ENCODE results near the gene BAIAP2. TPM values are rescaled to one million over a fixed set of nuclear protein-coding genes. Genes with fewer than 3 reads are reported as not detected.
"Not testable (repeated sequence)": the region's sequence is repeated elsewhere in the genome, so short reads cannot be mapped to it uniquely, and the experiment has no call there.

The BAIAP2 gene
- total RNA-seq, 1 donor from 2014 or later, result 19.2 TPM

DNA sequence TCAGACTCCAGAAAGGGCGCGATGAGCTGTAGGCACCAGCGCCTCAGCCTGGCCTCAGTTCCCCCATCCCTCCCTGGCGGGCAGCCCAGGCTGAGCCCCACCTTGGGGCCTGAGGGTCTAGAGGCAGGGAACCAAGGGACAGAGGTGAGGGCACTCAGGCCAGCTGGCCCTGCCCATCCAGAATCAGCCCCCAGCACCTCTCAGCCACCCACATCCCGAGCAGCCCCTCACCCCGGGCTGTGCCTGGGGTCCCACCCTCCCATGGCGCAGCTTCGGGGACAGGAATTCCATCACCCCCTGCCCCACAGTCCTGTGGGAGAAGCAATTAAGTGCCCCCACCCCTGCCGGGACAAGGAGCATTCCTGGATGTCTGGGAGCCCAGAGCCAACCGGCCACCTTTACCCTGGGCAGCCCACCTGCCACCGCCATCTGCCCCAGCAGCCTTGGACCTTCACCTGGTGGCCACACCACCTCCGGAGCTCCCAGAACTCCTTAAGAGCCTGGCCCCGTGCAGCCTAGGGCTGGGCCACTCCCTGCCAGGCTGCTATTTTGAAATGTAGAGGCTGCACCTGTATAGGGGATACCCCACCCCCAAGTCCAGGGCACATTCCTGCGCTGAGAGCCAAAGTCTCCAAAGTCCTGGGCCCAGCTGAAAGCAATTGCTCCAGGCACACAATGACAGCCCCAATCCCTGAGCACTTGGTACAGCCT is 96.7 kb downstream of the BAIAP2 start:
- FAIRE-seq (no peak), DNase-seq (ENCODE audit: low spot score in 2 of 2) (peak in 1 of 2 donors; percentile 37)

DNA sequence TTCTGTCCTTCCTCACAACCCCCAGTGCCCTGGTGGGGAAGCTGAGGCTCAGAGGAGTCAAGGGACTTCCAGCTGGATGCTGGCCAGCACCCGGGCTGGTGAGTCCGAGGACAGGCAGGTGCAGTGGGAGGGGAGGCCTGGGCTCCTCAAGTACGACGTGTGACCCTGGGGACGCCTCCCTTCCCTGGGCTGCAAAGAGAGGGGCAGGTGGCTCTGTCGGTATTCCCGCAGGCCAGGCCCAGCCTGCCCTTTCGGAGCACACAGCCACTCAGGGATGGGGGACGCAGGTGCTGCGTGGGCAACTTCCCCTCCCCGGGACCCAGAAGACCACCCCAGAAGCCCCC is 97.2 kb downstream of the BAIAP2 start:
- no peak for FAIRE-seq

DNA sequence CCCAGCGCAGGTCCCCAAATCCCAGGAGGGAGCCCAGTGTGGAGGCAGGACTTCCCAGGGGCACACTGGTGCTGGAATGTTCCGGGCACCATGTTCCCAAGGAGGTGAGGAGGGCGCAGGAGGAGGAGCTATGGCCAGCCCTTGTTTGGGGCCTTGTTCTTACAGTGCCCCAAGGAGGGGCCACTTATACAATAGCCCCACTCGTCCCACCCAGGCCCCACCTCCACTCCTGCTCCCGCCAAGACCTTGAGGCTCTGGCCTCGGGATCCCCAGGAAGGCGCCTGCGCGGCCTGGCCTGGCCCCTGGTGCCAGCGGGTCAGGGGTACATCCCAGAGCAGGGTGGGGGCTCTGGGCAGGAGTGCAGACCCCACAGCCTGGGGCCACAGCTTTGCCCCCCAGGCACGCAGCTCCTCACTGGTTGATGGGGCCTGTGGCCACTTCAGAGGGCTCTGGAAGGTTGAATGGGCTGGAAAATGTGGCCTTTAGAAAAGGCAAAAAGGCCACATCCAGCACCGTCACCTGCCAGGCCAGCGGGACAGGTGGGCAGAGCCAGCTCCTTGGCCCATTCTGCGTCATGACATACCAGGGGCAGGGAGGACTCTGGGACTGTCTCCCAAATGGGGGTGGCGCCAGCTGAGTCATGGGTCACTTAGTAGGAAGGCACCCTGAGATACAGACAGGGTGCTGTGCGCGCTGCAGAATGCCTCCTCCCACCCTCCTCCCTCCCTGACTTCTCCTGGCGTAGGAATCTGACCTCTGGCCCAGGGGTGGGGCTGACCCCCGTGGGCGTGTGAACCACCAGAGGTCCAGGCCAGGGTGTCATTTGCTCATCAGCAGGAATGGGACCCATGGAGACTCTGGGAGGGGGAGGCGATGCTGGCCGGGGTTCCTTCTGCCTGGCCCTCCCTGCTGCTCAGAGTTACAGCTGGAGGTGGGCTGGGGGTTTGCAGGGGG is 98.1 kb downstream of the BAIAP2 start:
- DNase-seq (ENCODE audit: low spot score in 2 of 2) (peak in 1 of 2 donors; percentile 45), FAIRE-seq (no peak)

More for the DNA sequence above, 97.2 kb downstream of the BAIAP2 start:
- no peak for DNase-seq (ENCODE audit: low spot score in 2 of 2)

DNA sequence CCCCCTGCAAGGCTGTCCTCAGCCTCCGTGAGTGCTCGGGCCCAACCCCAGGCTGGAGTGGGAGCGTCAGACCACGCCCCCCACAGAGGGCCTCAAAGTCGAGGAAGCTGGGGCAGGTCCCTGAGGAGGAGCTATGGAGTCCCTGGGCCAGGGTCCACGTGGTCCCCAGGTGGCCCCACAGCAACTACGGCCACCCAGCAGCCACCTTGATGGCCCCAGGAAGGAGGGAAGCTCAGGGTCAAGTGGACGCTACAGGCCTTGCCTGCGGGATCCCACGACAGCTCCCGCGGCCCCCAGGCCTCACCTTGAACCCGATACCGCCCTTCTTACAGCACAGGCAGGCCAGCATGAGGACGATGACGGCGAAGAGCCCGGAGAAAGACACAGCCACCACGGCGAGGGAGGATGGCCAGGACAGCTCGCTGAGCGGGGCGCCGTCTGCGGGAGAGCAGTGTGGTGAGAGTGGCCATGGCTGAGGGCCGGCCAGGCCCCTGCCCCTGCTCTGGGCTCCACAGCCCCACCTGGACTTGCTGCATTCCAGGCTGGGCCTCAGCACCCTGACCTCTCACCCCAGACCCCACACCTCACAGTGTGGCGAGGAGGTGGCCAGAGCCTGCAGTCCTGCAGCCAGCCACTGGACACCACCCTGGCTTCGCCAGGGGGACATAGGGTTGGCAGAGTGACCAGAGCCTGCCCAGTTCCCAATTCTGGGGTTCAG is 99.3 kb downstream of the BAIAP2 start:
- DNase-seq (ENCODE audit: low spot score in 2 of 2), result no peak
- FAIRE-seq, result no peak

DNA sequence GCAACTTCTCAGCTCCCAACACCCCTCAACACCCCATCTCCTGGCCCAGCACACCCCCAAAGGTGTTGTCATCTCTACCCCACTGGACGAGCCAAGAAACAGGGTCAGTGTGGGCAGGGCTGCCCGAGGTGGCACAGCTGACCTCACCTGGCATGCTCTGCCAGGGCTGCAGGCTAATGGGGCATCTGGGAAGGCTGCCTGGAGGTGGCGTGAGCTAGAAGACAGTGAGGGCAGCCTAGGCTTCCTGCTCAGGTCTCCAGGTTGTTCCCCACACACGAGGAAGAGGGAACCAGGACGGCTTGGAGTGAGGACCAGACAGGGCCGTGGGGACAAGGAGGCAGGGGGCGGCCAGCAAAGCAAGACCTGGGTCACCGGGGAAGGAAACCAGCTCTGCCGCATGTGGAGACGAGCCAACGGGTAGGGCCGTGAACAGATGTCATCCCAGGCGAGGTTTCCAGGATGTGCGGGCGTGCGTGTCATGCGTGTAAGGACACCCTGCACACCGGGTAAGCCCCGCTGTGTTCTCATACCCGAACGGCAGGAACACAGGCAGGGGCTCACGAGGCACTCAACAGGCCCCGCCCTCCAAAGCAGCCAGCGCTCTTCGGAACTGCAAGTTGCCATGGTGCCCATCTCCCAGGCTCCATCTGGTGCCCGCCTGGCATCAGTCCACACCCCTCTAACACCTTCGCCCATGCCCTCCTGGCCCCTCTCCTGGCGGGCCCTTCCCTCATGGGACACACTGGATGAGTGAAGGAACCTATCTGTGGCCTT is 100.7 kb downstream of the BAIAP2 start:
- DNase-seq (ENCODE audit: low spot score in 2 of 2), result peak; percentile 55 to 74
- no peak for FAIRE-seq

DNA sequence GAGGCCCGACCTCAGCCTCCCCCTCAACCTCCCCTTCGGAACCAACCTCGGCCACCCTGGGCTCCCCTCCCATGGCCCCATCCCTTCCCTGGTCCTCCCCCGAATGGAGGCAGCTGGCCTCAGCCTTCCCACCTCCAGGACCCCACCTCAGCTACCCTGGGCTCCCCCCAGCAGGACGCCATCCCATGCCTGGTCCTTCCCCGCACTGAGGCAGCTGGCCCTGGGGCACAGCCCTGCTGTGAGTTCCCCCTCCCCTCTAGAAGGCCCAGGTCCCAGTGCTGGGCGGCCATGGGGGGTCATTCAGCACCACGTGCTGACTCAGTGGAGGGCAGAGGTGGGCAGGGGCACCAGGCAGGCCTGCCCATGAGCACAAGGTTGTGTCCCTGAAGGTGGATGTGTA is 101.4 kb downstream of the BAIAP2 start:
- DNase-seq (ENCODE audit: low spot score in 2 of 2) (no peak), FAIRE-seq (no peak)

DNA sequence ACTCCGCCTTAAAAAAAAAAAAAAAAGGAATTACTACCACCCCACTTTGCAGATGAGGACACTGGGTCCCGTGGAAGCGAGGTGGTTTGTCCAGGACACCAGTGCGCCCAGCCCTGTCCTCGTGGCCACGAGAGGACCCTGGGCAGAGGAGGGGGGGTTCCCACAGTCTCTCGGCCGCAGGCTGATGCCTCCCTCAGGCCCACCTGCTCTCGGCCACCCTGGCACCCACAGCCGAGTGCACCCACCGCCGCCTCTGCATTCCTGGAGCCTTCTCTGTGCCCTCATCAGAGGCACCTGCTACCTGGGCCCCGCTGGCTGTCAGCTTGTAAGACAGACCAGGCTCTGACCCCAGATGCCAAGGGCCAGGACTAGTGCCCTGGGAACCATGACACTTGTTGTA is 102.3 kb downstream of the BAIAP2 start:
- DNase-seq (ENCODE audit: low spot score in 2 of 2) (no peak), FAIRE-seq (no peak)

DNA sequence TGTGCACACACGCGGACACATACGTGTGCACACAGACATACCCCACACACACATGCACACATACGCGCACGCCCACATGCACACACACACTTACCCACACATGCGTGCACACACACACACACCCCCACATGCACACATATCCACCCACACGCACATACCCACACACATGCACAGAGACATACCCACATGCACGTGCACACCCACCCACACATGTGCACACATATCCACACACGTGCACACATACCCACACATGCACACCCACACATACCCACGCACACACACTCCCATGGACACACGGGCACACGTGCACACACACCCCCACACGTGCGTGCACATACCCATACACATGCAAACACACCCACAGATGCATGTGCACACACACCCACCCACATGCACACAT is 103.1 kb downstream of the BAIAP2 start:
- no peak for FAIRE-seq
- DNase-seq (ENCODE audit: low spot score in 2 of 2), result no peak

DNA sequence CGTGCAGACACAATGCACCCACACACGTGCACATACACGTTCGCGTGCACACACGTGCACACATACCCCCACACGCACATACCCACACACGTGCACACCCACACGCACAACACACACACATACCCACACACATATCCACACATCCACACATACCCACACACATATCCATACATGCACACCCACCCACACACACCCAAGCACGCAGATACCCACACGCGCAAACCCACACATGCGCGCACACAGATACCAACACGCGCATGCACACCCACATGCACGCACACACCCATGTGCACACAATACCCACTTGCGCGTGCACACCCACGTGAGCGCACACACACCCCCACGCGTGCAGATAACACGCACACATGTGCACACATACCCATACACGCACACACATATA is 103.5 kb downstream of the BAIAP2 start:
- FAIRE-seq (no peak), DNase-seq (ENCODE audit: low spot score in 2 of 2) (no peak)

DNA sequence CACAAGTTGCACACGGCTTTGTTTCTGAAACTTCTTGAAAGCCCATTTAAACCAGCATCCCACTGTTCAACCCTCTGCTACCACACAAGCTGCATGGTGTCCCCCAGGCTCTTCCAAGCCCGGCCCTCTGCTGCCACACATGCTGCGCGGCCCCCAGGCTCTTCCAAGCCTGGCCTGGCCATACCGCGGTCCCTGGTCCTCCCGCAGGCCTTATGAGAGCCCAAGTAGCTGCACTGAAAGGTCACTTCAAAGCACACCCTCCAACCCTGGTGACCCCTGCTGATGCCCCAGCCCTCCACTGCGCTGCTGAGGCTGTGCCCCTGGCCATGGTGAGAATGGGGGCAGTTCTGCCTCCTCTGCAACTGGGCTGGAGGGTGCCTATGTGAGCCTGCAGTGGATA is 104.5 kb downstream of the BAIAP2 start:
- no peak for DNase-seq (ENCODE audit: low spot score in 2 of 2)

DNA sequence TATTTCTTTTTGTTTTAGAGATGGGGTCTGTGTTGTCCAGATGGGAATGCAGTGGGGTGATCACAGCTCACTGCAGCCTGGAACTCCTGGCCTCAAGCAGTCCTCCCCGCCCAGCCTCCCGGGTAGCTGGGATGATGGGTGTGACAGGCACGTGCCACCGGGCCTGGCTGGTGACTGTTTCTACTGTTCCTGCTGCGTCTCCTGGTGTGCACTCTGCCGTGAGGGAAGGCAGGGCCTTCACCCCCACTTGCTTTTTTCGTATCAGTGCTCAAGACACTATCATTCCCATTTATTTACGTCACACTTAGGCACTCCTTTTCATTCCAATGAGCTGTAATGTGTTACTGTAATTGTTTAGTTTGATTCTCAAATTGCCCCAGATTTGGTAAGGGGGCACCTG is 105.1 kb downstream of the BAIAP2 start:
- FAIRE-seq (no peak), DNase-seq (ENCODE audit: low spot score in 2 of 2) (no peak)

More for the DNA sequence above, 104.5 kb downstream of the BAIAP2 start:
- FAIRE-seq, result no peak

DNA sequence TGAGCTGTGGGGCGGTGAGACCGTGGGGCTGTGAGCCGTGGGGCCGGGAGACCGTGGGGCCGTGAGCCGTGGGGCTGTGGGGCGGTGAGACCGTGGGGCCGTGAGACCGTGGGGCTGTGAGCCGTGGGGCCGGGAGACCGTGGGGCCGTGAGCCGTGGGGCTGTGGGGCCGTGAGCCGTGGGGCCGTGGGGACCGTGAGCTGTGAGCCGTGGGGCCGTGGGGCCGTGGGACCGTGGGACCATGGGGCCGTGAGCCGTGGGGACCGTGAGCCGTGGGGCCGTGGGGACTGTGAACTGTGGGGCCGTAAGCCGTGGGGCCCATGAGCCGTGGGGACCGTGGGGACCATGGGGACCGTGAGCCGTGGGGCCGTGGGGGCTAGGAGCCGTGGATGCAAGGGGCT is 105.7 kb downstream of the BAIAP2 start:
- DNase-seq (ENCODE audit: low spot score in 2 of 2) (no peak), FAIRE-seq (no peak)

DNA sequence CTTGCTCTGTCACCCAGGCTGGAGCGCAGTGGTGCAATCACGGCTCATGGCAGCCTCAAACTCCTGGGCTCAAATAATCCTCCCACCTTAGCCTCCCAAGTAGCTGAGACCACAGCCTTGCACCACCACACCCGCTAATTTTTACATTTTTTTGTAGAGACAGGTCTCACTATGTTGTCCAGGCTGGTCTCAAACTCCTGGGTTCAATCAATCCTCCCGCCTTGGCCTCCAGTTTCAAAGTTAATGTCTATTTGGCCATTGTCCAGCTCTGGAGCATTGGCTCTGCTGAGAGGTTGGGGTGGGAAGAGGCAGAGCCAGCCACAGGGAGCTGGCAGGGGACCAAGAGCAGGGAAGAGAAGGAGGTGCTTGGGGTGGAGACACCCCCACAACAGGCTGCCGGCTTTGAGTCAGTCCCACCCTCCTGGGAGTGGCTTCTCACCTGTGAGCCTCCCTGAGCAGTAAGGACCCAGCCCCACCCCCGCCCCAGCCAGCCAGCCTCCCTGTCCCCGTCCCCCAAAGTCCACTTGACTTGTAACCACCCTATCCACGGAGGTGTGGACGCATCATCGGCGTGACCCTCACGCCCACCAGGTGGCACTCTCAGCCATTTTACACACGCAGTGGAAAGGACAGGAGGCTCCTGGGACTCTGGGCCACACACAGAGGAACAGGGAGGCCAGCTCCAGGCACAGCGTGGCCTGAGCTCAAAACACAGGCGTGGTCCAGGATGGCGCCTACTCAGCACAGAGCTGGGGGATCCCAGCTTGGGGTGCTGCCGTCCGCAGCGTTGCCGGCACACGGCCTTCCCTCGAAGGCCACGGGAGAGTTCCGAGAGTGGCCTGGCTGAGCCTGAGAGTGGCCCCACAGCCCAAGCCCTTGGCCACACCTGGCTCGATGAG is 107.6 kb downstream of the BAIAP2 start:
- no peak for FAIRE-seq
- peak; percentile 81 to 82 for DNase-seq (ENCODE audit: low spot score in 2 of 2)

DNA sequence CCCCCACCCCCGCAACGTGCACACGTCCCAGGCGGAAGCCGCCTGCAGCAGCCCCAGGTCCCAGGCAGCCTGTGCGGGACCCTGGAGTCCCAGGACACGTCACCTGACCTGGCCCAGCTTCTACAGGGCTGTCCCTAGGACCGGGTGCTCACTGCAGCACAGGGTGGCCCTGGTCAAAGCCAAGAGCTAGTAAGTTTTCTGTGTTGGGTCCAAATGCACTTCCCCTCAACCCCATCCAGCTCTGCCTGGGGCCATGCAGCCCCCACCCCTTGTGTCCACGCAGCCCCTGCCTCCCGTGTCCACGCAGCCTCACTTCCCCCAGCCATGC is 108.2 kb downstream of the BAIAP2 start:
- DNase-seq (ENCODE audit: low spot score in 2 of 2) (no peak), FAIRE-seq (no peak)

DNA sequence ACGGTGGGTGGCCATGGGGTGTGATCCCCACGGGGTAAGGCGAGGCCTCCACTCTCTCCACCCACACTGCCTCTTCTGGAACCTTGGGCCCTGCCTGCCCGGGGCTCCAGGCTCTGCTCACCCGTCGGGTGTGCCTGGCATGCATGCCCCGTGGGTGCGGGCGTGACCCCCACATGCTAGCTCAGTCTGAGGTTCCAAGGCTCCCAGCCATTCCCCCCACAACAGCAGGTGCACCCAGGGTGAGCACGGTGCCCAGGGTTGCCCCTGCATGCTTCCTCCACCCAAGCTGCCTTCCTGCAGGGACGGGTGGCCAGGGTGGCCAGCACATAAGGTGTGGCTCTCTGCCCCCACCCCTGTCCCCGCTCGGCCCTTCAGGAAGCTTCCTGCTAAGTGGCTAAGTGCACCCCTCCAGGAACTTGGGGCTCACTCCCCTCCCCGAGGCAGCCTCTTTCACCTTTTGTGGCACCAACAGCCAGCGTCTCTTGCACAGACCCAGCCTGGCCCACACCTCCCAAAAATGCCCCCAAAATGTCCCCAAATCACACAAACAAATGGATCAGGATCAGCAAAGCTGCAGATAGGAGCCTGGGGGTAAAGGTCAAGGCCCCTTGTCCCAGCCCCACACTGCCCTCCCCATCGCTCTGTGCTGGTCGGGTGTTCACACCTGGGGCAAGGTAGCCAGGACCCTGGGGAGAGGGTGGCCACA is 108.9 kb downstream of the BAIAP2 start:
- no peak for FAIRE-seq
- no peak for DNase-seq (ENCODE audit: low spot score in 2 of 2)

DNA sequence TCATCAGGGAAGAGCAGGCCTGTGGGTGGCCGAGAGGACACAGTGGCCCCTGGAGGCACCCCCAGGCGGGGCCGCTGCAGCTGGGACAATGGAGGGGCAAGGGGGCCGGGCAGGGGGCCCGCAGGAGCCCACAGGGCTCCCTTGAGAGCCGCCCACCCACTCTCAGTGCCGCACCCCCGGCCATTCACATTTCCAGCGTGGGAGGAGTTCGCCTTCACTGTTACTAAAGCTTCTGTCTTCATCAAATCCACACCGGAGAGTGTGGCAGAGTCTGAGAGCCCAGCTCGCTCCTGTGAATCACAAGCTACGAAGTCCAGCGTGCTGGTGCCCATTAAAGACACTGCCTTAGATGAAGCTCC is 109.5 kb downstream of the BAIAP2 start:
- DNase-seq (ENCODE audit: low spot score in 2 of 2) (no peak), FAIRE-seq (no peak)

DNA sequence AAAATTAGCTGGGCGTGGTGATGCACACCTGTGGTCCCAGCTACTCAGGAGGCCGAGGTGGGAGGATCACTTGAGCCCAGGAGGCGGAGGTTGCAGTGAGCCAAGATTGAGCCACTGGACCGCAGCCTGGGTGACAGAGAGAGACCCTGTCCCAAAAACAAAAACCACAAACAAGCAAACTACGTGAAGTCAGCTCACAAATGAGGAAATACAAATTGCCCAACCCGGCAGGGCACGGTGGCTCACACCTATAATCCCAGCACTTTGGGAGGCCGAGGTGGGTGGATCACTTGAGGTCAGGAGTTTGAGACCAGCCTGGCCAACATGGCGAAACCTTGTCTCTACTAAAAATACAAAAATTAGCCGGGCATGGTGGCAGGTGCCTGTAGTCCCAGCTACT is 111.3 kb downstream of the BAIAP2 start:
- DNase-seq (ENCODE audit: low spot score in 2 of 2); FAIRE-seq: not testable (repeated sequence)

DNA sequence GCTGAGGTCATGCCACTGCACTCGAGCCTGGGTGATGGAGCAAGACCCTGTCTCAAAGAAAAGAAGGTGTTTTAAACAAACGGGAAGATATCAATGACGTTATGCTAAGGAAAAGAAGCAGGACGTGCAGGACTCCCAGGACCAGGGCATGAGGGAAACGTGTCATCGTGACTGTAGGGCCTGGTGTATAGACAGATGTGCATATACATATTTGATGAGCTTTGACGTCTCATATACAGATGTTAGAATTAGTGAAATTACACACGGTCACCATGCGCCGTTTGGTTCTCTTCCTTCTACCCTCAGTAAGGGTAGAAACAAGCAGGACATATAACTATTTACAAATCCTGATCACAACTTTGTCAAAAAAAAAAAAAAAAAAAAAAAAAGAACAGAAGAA is 112.8 kb downstream of the BAIAP2 start:
- FAIRE-seq (no peak), DNase-seq (ENCODE audit: low spot score in 2 of 2) (no peak)

DNA sequence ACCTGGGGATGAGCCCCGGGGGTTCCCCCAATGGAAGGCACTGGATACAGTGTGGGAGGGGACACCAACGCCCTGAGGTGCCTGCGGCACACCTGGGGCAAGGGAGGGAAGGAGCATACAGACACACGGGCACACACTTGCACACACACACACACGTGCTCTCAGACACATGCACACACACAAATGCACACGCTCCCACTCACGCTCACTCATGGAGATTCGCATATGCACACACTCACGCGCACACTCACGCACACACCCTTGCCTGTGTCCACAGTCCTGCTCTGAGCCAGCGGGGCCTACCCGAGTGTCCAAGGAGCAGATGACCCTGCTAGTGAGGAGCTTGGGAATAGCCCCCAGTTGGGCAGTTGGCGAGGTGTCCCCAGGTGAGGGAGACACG is 113.6 kb downstream of the BAIAP2 start:
- no peak for FAIRE-seq
- no peak for DNase-seq (ENCODE audit: low spot score in 2 of 2)

Measured in frontal cortex (tissue), 4 donors.